NT2/D1 (cell line): ENCODE results near the gene ZFYVE19.

Experiments used
- DNase-seq: peaks from one replicate; pipeline ENCODE4 v3.0.0-alpha.2; 2011; ENCODE audit warnings: low read depth, low spot score
- H3K27me3 ChIP-seq: 2 replicates; pipeline ENCODE4 v1.6.0; 2011; ENCODE audit warnings: mild to moderate bottlenecking; ENCODE audit not compliant: insufficient read length, insufficient read depth
- H3K36me3 ChIP-seq: 2 replicates; pipeline ENCODE4 v1.6.1; 2011; ENCODE audit warnings: mild to moderate bottlenecking, low read length, mixed read lengths; ENCODE audit not compliant: insufficient read depth, insufficient read length
- H3K4me1 ChIP-seq: 2 replicates; pipeline ENCODE4 v1.5.1; 2011; ENCODE audit not compliant: insufficient read depth, insufficient read length
- H3K4me3 ChIP-seq: 2 replicates; pipeline ENCODE4 v1.5.1; 2011; ENCODE audit warnings: low read depth; ENCODE audit not compliant: insufficient read length
- H3K9ac ChIP-seq: 2 replicates; pipeline ENCODE4 v1.6.0; 2011; ENCODE audit warnings: low read depth; ENCODE audit not compliant: insufficient read length
- H3K9me3 ChIP-seq: 2 replicates; pipeline ENCODE4 v1.5.1; 2011; ENCODE audit warnings: mild to moderate bottlenecking, low read length; ENCODE audit not compliant: insufficient read depth
- SUZ12 ChIP-seq: IDR thresholded peaks from 2 replicates; pipeline ENCODE4 v1.6.1; 2011; ENCODE audit not compliant: insufficient read length, insufficient read depth; ENCODE audit errors: extremely low read depth
- YY1 ChIP-seq: IDR thresholded peaks from 2 replicates; pipeline ENCODE4 v1.6.1; 2011; ENCODE audit not compliant: insufficient read length, insufficient read depth
- ZNF274 ChIP-seq: IDR thresholded peaks from 2 replicates; pipeline ENCODE4 v1.6.1; 2011; ENCODE audit warnings: mild to moderate bottlenecking, low read depth, low read length

The ZFYVE19 gene

GRCh38 chr15:40766194-40766815 is 40.6 kb upstream of the ZFYVE19 start:
- no peaks in the 10 kb centered on the region for H3K9me3 ChIP-seq
- peaks cover 17% of the 10 kb centered on the region for H3K4me1 ChIP-seq
- H3K27me3 ChIP-seq: no peaks in the 10 kb centered on the region
- no peak for TF ChIP-seq YY1
- no peak for TF ChIP-seq ZNF274
- TF ChIP-seq SUZ12: no peak
- DNase-seq: no peak
- H3K4me3 ChIP-seq: no peak overlapping the region
- H3K36me3 ChIP-seq: peaks cover 31% of the 10 kb centered on the region
- H3K9ac ChIP-seq: peak overlapping the region; percentile 61

- peak overlapping the region; percentile 61 for H3K9ac ChIP-seq
- TF ChIP-seq ZNF274: no peak
- no peak for TF ChIP-seq SUZ12
- no peak for TF ChIP-seq YY1
- DNase-seq: no peak
- no peak overlapping the region for H3K4me3 ChIP-seq
- H3K27me3 ChIP-seq: no peaks in the 10 kb centered on the region
- H3K4me1 ChIP-seq: peaks cover 17% of the 10 kb centered on the region
- peaks cover 38% of the 10 kb centered on the region for H3K36me3 ChIP-seq
- H3K9me3 ChIP-seq: no peaks in the 10 kb centered on the region
Observed at GRCh38 chr15:40766906-40767837, 39.7 kb upstream of the ZFYVE19 start.

- Histone ChIP-seq H3K36me3 (peaks cover 44% of the 10 kb centered on the region), H3K4me3 (no peak overlapping the region), H3K9ac (no peak overlapping the region), H3K4me1 (peaks cover 17% of the 10 kb centered on the region), H3K27me3 (no peaks in the 10 kb centered on the region), H3K9me3 (no peaks in the 10 kb centered on the region)
- TF ChIP-seq SUZ12 (no peak), YY1 (no peak), ZNF274 (no peak)
- no peak for DNase-seq
Observed at GRCh38 chr15:40767838-40768500, 38.9 kb upstream of the ZFYVE19 start.

- no peak for DNase-seq
- Histone ChIP-seq H3K4me3 (no peak overlapping the region), H3K36me3 (peaks cover 50% of the 10 kb centered on the region), H3K27me3 (no peaks in the 10 kb centered on the region), H3K9me3 (no peaks in the 10 kb centered on the region), H3K4me1 (peaks cover 17% of the 10 kb centered on the region), H3K9ac (peak overlapping the region; percentile 42)
- TF ChIP-seq YY1 (no peak), SUZ12 (no peak), ZNF274 (no peak)
Observed at GRCh38 chr15:40768521-40769273, 38.2 kb upstream of the ZFYVE19 start.

- Histone ChIP-seq H3K27me3 (no peaks in the 10 kb centered on the region), H3K9me3 (no peaks in the 10 kb centered on the region), H3K36me3 (peaks cover 58% of the 10 kb centered on the region), H3K4me3 (no peak within 1 kb of the TSS), H3K4me1 (peaks cover 17% of the 10 kb centered on the region), H3K9ac (peak within 1 kb of the TSS; percentile 42)
- no peak for DNase-seq
- TF ChIP-seq SUZ12 (no peak), ZNF274 (no peak)
Observed at GRCh38 chr15:40769274-40770146, 37.4 kb upstream of the ZFYVE19 start, which contains the start of gene C15orf62. Gene C15orf62, plus strand, starts transcription at chr15:40769980. Its CDS starts 516 bp downstream, at chr15:40770496.

- Histone ChIP-seq H3K36me3 (peaks cover 66% of the 10 kb centered on the region), H3K27me3 (no peaks in the 10 kb centered on the region), H3K4me1 (peaks cover 17% of the 10 kb centered on the region), H3K9ac (no peak overlapping the region), H3K4me3 (no peak overlapping the region), H3K9me3 (no peaks in the 10 kb centered on the region)
- TF ChIP-seq SUZ12 (no peak), YY1 (no peak), ZNF274 (no peak)
- no peak for DNase-seq
Observed at GRCh38 chr15:40770147-40770721, 36.7 kb upstream of the ZFYVE19 start.
